SU-DHL-6 (cell line): Measurements from ENCODE around the gene USP6NL.

Experiments used
- H2AFZ ChIP-seq: fragments of 200-600 bp; sonication (generic); 2 replicates; pipeline ENCODE4 v1.6.1; 2014; ENCODE audit warnings: low read depth, mild to moderate bottlenecking, moderate library complexity, mixed read lengths, antibody characterized with exemption, low read length; ENCODE audit not compliant: severe bottlenecking
- H3F3A ChIP-seq: fragments of 200-600 bp; shearing (Covaris generic); 2 replicates; pipeline ENCODE4 v1.6.0; 2016; ENCODE audit warnings: antibody characterized with exemption, mild to moderate bottlenecking; ENCODE audit not compliant: insufficient read depth
- H3K27ac ChIP-seq: fragments of 200-600 bp; sonication (generic); 2 replicates; pipeline ENCODE4 v1.5.1; 2016; ENCODE audit warnings: low read depth, mild to moderate bottlenecking, low read length, moderate library complexity, mixed read lengths
- H3K27me3 ChIP-seq: fragments of 200-600 bp; sonication (generic), shearing (Covaris generic); 2 replicates; pipeline ENCODE4 v1.6.0; 2014; ENCODE audit warnings: mild to moderate bottlenecking, low read length
- H3K36me3 ChIP-seq: fragments of 200-600 bp; sonication (generic); 2 replicates; pipeline ENCODE4 v1.6.1; 2014; ENCODE audit warnings: mild to moderate bottlenecking, low read length, mixed read lengths
- H3K4me2 ChIP-seq: fragments of 300-600, 200-600 bp; shearing (Covaris generic), sonication (generic); 2 replicates; pipeline ENCODE4 v1.6.0; 2014; ENCODE audit warnings: low read length, low read depth, mild to moderate bottlenecking; ENCODE audit not compliant: poor library complexity, severe bottlenecking
- H3K4me3 ChIP-seq: fragments of 200-600 bp; sonication (generic); 2 replicates; pipeline ENCODE4 v1.5.1; 2014; ENCODE audit warnings: antibody characterized with exemption, low read length, mild to moderate bottlenecking, mixed read lengths; ENCODE audit not compliant: insufficient read depth, poor library complexity, severe bottlenecking
- H3K79me2 ChIP-seq: fragments of 200-600 bp; sonication (generic); 2 replicates; pipeline ENCODE4 v1.6.1; 2014; ENCODE audit warnings: mild to moderate bottlenecking, low read length, moderate library complexity; ENCODE audit not compliant: insufficient read depth
- H3K9ac ChIP-seq: fragments of 200-600 bp; sonication (generic); 2 replicates; pipeline ENCODE4 v1.7.0; 2014; ENCODE audit warnings: mild to moderate bottlenecking, low read length
- H3K9me2 ChIP-seq: fragments of 200-600 bp; sonication (generic); replicated peaks from 2 replicates; pipeline ENCODE4 v1.6.1; 2014; ENCODE audit warnings: low read length; ENCODE audit not compliant: insufficient read depth
- H3K9me3 ChIP-seq: fragments of 200-600 bp; sonication (generic); 2 replicates; pipeline ENCODE4 v1.6.1; 2014; ENCODE audit warnings: low read length, mixed read lengths; ENCODE audit not compliant: insufficient read depth
- H4K20me1 ChIP-seq: fragments of 200-600 bp; sonication (generic); 2 replicates; pipeline ENCODE4 v1.6.1; 2014; ENCODE audit warnings: low read depth, mild to moderate bottlenecking, antibody characterized with exemption, low read length, moderate library complexity, mixed read lengths
- EZH2phosphoT487 ChIP-seq: fragments of 200-600 bp; sonication (generic), shearing (Covaris generic); conservative IDR thresholded peaks from 2 replicates; pipeline ENCODE4 v1.6.1; 2018; ENCODE audit warnings: mild to moderate bottlenecking, antibody characterized with exemption, low read length, moderate library complexity, mixed read lengths
- TF ChIP-seq, protein P1 (sequence below): fragments of 200-600 bp; sonication (generic); IDR thresholded peaks from one replicate; pipeline ENCODE4 v1.5.1; 2017; ENCODE audit warnings: antibody characterized with exemption, mild to moderate bottlenecking, low read length, moderate library complexity; ENCODE audit not compliant: insufficient read depth, poor library complexity, severe bottlenecking

USP6NL gene

DNA sequence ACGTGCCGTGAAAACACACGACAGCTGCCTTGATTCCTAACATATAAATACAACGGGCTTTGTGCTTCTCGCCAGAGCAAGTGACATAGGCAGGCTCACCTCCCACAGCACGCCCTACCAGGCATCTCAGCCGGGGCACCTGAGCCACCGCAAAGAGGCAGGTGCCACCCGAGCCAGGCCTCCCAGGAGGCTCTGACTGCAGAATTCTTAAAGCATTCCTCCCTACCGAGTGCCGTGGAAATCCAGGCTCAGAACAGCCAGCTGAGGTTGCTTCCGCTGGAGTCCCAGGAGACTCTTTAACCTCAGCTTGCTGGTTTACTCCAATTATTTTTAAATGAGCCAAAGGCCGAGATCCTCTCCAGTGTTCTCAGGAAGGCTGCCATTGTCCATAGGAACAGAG, 206.5 kb downstream of the USP6NL start:
- no peaks in the 10 kb centered on the region for H3K36me3 ChIP-seq
- no peaks in the 10 kb centered on the region for H4K20me1 ChIP-seq
- H3K9me2 ChIP-seq, result no peaks in the 10 kb centered on the region
- H3K27ac ChIP-seq, result no peak overlapping the region
- no peak for TF ChIP-seq EZH2phosphoT487
- TF ChIP-seq, protein P1, sequence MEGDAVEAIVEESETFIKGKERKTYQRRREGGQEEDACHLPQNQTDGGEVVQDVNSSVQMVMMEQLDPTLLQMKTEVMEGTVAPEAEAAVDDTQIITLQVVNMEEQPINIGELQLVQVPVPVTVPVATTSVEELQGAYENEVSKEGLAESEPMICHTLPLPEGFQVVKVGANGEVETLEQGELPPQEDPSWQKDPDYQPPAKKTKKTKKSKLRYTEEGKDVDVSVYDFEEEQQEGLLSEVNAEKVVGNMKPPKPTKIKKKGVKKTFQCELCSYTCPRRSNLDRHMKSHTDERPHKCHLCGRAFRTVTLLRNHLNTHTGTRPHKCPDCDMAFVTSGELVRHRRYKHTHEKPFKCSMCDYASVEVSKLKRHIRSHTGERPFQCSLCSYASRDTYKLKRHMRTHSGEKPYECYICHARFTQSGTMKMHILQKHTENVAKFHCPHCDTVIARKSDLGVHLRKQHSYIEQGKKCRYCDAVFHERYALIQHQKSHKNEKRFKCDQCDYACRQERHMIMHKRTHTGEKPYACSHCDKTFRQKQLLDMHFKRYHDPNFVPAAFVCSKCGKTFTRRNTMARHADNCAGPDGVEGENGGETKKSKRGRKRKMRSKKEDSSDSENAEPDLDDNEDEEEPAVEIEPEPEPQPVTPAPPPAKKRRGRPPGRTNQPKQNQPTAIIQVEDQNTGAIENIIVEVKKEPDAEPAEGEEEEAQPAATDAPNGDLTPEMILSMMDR, result no peak
- no peaks in the 10 kb centered on the region for H3K9me3 ChIP-seq
- H3F3A ChIP-seq, result no peaks in the 10 kb centered on the region
- H3K27me3 ChIP-seq, result no peaks in the 10 kb centered on the region
- H3K9ac ChIP-seq, result no peak overlapping the region
- H3K4me2 ChIP-seq, result no peak overlapping the region
- H3K79me2 ChIP-seq, result no peaks in the 10 kb centered on the region
- no peak overlapping the region for H2AFZ ChIP-seq
- no peak overlapping the region for H3K4me3 ChIP-seq
